H1 (cell line): ENCODE results near the gene SMIM23. TPM values are rescaled to one million over a fixed set of nuclear protein-coding genes. Genes with fewer than 3 reads are reported as not detected.

ENCODE experiments used
- ATF2 ChIP-seq: IDR thresholded peaks from 2 replicates; pipeline ENCODE4 v1.6.1; 2012; ENCODE audit warnings: low read length, inconsistent platforms
- EGR1 ChIP-seq: IDR thresholded peaks from 2 replicates; pipeline ENCODE4 v1.6.1; 2011; ENCODE audit warnings: low read depth, low read length, borderline replicate concordance
- POLR2A ChIP-seq, 2 experiments: IDR thresholded peaks; 1 replicate in 1 of 2; 2 replicates in 1 of 2; pipeline ENCODE4 v1.6.1; 2011; ENCODE audit warnings: low read depth in 2 of 2, low read length in 2 of 2, mild to moderate bottlenecking in 2 of 2; ENCODE audit errors: control extremely low read depth in 1 of 2
- POU5F1 ChIP-seq: IDR thresholded peaks from 2 replicates; pipeline ENCODE4 v1.6.1; 2011; ENCODE audit warnings: low read depth, mild to moderate bottlenecking, low read length, moderate library complexity
- RNF2 ChIP-seq: fragments of 200-900, 300-1000 bp; sonication (generic); IDR thresholded peaks from 2 replicates; pipeline ENCODE4 v1.7.1; 2016; ENCODE audit warnings: borderline replicate concordance, low read depth, mild to moderate bottlenecking, antibody characterized with exemption, low read length; ENCODE audit not compliant: poor library complexity, severe bottlenecking; ENCODE audit errors: missing control alignments
- SIN3A ChIP-seq, 2 experiments: IDR thresholded peaks in 1 of 2; conservative IDR thresholded peaks in 1 of 2; 2 replicates each; pipeline ENCODE4 v1.6.1; 2011 to 2012; ENCODE audit warnings: low read length in 2 of 2, improper control_type of control experiment in 1 of 2, low read depth in 1 of 2, mild to moderate bottlenecking in 1 of 2
- SP1 ChIP-seq: IDR thresholded peaks from 2 replicates; pipeline ENCODE4 v1.6.1; 2011; ENCODE audit warnings: low read depth, low read length
- SP2 ChIP-seq: IDR thresholded peaks from 2 replicates; pipeline ENCODE4 v1.6.1; 2012; ENCODE audit warnings: mild to moderate bottlenecking, low read length, inconsistent platforms
- TCF12 ChIP-seq: IDR thresholded peaks from 2 replicates; pipeline ENCODE4 v1.6.1; 2011; ENCODE audit warnings: low read depth, mild to moderate bottlenecking, low read length
- polyA plus RNA-seq, 7 experiments: library from polyadenylated mRNA; depleted of rRNA in 3 of 7; stranded (reverse) in 5 of 7; unstranded in 2 of 7; fragments of >200 nt in 5 of 7; fragments of 200-250 nt in 2 of 7; gene quantifications; 1 replicate in 5 of 7; 2 replicates in 1 of 7; 4 replicates in 1 of 7; pipeline versions ENCODE4 v1.2.1 to v1.2.3, GENCODE V29; 2011 to 2013; ENCODE audit warnings: missing spikeins in 2 of 7, mixed read lengths in 2 of 7
- total RNA-seq: library from RNA; stranded (reverse); fragmentation: NEBNext Ultra II Directional; extraction: Animal tissue kit (Norgen Biotek cat#: 25700); gene quantifications from 2 replicates; pipeline ENCODE4 v1.2.1, GENCODE V29; 2021
- TF ChIP-seq, protein P1 (sequence below): fragments of 300-600 bp; sonication (generic); IDR thresholded peaks from 2 replicates; pipeline ENCODE4 v1.7.1; 2012; ENCODE audit warnings: low read length, moderate library complexity, mild to moderate bottlenecking, inconsistent platforms; ENCODE audit not compliant: insufficient replicate concordance

The SMIM23 gene
- total and polyA plus RNA-seq, 2 of the 8 experiments (the other 6 are each of a cell fraction or from before 2014, with no cell fraction given) = not detected

GRCh38 chr5:171738501-171738900 lies 47.1 kb upstream of the SMIM23 start (continued):
- TF ChIP-seq, protein P1, sequence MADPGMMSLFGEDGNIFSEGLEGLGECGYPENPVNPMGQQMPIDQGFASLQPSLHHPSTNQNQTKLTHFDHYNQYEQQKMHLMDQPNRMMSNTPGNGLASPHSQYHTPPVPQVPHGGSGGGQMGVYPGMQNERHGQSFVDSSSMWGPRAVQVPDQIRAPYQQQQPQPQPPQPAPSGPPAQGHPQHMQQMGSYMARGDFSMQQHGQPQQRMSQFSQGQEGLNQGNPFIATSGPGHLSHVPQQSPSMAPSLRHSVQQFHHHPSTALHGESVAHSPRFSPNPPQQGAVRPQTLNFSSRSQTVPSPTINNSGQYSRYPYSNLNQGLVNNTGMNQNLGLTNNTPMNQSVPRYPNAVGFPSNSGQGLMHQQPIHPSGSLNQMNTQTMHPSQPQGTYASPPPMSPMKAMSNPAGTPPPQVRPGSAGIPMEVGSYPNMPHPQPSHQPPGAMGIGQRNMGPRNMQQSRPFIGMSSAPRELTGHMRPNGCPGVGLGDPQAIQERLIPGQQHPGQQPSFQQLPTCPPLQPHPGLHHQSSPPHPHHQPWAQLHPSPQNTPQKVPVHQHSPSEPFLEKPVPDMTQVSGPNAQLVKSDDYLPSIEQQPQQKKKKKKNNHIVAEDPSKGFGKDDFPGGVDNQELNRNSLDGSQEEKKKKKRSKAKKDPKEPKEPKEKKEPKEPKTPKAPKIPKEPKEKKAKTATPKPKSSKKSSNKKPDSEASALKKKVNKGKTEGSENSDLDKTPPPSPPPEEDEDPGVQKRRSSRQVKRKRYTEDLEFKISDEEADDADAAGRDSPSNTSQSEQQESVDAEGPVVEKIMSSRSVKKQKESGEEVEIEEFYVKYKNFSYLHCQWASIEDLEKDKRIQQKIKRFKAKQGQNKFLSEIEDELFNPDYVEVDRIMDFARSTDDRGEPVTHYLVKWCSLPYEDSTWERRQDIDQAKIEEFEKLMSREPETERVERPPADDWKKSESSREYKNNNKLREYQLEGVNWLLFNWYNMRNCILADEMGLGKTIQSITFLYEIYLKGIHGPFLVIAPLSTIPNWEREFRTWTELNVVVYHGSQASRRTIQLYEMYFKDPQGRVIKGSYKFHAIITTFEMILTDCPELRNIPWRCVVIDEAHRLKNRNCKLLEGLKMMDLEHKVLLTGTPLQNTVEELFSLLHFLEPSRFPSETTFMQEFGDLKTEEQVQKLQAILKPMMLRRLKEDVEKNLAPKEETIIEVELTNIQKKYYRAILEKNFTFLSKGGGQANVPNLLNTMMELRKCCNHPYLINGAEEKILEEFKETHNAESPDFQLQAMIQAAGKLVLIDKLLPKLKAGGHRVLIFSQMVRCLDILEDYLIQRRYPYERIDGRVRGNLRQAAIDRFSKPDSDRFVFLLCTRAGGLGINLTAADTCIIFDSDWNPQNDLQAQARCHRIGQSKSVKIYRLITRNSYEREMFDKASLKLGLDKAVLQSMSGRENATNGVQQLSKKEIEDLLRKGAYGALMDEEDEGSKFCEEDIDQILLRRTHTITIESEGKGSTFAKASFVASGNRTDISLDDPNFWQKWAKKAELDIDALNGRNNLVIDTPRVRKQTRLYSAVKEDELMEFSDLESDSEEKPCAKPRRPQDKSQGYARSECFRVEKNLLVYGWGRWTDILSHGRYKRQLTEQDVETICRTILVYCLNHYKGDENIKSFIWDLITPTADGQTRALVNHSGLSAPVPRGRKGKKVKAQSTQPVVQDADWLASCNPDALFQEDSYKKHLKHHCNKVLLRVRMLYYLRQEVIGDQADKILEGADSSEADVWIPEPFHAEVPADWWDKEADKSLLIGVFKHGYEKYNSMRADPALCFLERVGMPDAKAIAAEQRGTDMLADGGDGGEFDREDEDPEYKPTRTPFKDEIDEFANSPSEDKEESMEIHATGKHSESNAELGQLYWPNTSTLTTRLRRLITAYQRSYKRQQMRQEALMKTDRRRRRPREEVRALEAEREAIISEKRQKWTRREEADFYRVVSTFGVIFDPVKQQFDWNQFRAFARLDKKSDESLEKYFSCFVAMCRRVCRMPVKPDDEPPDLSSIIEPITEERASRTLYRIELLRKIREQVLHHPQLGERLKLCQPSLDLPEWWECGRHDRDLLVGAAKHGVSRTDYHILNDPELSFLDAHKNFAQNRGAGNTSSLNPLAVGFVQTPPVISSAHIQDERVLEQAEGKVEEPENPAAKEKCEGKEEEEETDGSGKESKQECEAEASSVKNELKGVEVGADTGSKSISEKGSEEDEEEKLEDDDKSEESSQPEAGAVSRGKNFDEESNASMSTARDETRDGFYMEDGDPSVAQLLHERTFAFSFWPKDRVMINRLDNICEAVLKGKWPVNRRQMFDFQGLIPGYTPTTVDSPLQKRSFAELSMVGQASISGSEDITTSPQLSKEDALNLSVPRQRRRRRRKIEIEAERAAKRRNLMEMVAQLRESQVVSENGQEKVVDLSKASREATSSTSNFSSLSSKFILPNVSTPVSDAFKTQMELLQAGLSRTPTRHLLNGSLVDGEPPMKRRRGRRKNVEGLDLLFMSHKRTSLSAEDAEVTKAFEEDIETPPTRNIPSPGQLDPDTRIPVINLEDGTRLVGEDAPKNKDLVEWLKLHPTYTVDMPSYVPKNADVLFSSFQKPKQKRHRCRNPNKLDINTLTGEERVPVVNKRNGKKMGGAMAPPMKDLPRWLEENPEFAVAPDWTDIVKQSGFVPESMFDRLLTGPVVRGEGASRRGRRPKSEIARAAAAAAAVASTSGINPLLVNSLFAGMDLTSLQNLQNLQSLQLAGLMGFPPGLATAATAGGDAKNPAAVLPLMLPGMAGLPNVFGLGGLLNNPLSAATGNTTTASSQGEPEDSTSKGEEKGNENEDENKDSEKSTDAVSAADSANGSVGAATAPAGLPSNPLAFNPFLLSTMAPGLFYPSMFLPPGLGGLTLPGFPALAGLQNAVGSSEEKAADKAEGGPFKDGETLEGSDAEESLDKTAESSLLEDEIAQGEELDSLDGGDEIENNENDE = no peak
- TF ChIP-seq TCF12 (no peak), POLR2A (IDR thresholded peaks at IDR 0.05; ENCODE audit: control extremely low read depth in 1 of 2, low read depth in 2 of 2, low read length in 2 of 2) (no peak), ATF2 (no peak), RNF2 (no peak), SIN3A (conservative IDR thresholded peaks at IDR 0.05 in 1 of 2, IDR thresholded peaks at IDR 0.05 in 1 of 2; ENCODE audit: low read depth in 1 of 2, low read length in 2 of 2) (no peak), POU5F1 (no peak), SP2 (no peak), EGR1 (no peak), SP1 (no peak)
